IMR-90 (cell line): ENCODE data around the gene LDB2. TPM values are rescaled to one million over a fixed set of nuclear protein-coding genes. Genes with fewer than 3 reads are reported as not detected.

Source experiments
- ATAC-seq: fragments of 200-7000 bp; cut with Tn5 transposase; 2 replicates; pipeline ENCODE4 v1.9.1; 2020; ENCODE audit warnings: low read depth, mild to moderate bottlenecking, moderate library complexity
- BruUV-seq: library from RNA; stranded (reverse); fragments of 400-500 nt; replicated peaks from 2 replicates; lab custom pipeline; 2021; lab: Mats Ljungman, UMichigan
- CTCF ChIA-PET: fragments of 300-600 bp; formaldehyde crosslinking; extraction: SDS; loops from one replicate; lab custom pipeline; 2021; ENCODE audit warnings: antibody characterized with exemption; lab: Yijun Ruan, JAX
- POLR2A ChIA-PET: fragments of 300-600 bp; sonication (Branson Sonifier 250); formaldehyde crosslinking; loops from one replicate; lab custom pipeline; 2022; ENCODE audit warnings: antibody characterized with exemption; ENCODE audit not compliant: unreplicated experiment; lab: Charles Lee
- DNase-seq: peaks from one replicate; pipeline ENCODE4 v3.0.0; 2013
- H2AFZ ChIP-seq: replicated peaks from 2 replicates; pipeline ENCODE3; 2013; ENCODE audit warnings: low read length, mild to moderate bottlenecking; ENCODE audit not compliant: poor library complexity
- H2AK5ac ChIP-seq: 2 replicates; pipeline ENCODE4 v1.6.1; 2013; ENCODE audit warnings: low read depth, low read length, inconsistent platforms
- H2AK9ac ChIP-seq: replicated peaks from 2 replicates; pipeline ENCODE3; 2013; ENCODE audit warnings: mild to moderate bottlenecking, low read depth, low read length, moderate library complexity; ENCODE audit not compliant: poor library complexity
- H2BK120ac ChIP-seq: 2 replicates; pipeline ENCODE4 v1.6.1; 2013; ENCODE audit warnings: low read depth, low read length, inconsistent platforms
- H2BK15ac ChIP-seq: 3 replicates; pipeline ENCODE4 v1.6.1; 2013; ENCODE audit warnings: low read depth, low read length, inconsistent platforms
- H2BK20ac ChIP-seq: 2 replicates; pipeline ENCODE4 v1.6.1; 2013; ENCODE audit warnings: low read depth, mild to moderate bottlenecking, inconsistent platforms, low read length, moderate library complexity
- H2BK5ac ChIP-seq: 2 replicates; pipeline ENCODE4 v1.6.1; 2013; ENCODE audit warnings: mild to moderate bottlenecking, low read depth, low read length, inconsistent platforms; ENCODE audit not compliant: poor library complexity, severe bottlenecking
- H3K14ac ChIP-seq: replicated peaks from 2 replicates; pipeline ENCODE4 v1.6.1; 2013; ENCODE audit warnings: low read depth, low read length, inconsistent platforms
- H3K18ac ChIP-seq: 2 replicates; pipeline ENCODE4 v1.6.1; 2013; ENCODE audit warnings: low read depth, low read length, control low read depth
- H3K23ac ChIP-seq: 2 replicates; pipeline ENCODE4 v1.6.1; 2013; ENCODE audit warnings: low read depth, low read length, inconsistent platforms
- H3K27ac ChIP-seq: 2 replicates; pipeline ENCODE4 v1.5.1; 2013; ENCODE audit warnings: mild to moderate bottlenecking, control low read depth, low read length; ENCODE audit not compliant: insufficient read depth
- H3K27me3 ChIP-seq: 2 replicates; pipeline ENCODE4 v1.6.1; 2013; ENCODE audit warnings: low read length; ENCODE audit not compliant: control insufficient read depth, insufficient read depth
- H3K36me3 ChIP-seq: 2 replicates; pipeline ENCODE4 v1.6.1; 2013; ENCODE audit warnings: low read length, mixed read lengths; ENCODE audit not compliant: control insufficient read depth, insufficient read depth
- H3K4ac ChIP-seq: 2 replicates; pipeline ENCODE4 v1.6.1; 2013; ENCODE audit warnings: low read depth, low read length, inconsistent platforms
- H3K4me1 ChIP-seq: 2 replicates; pipeline ENCODE4 v1.6.1; 2013; ENCODE audit warnings: low read length, mixed read lengths; ENCODE audit not compliant: control insufficient read depth, insufficient read depth
- H3K4me2 ChIP-seq: 2 replicates; pipeline ENCODE4 v1.6.1; 2013; ENCODE audit warnings: low read depth, mild to moderate bottlenecking, control low read depth, low read length, moderate library complexity
- H3K4me3 ChIP-seq: 2 replicates; pipeline ENCODE4 v1.5.1; 2013; ENCODE audit warnings: low read depth, mild to moderate bottlenecking, control low read depth, low read length, moderate library complexity; ENCODE audit not compliant: insufficient read depth
- H3K56ac ChIP-seq: 2 replicates; pipeline ENCODE4 v1.6.1; 2013; ENCODE audit warnings: low read length, inconsistent platforms; ENCODE audit not compliant: insufficient read depth; ENCODE audit errors: extremely low read depth
- H3K79me1 ChIP-seq, 2 experiments: 2 replicates each; pipeline ENCODE4 v1.6.1; 2013; ENCODE audit warnings: low read length in 2 of 2, inconsistent platforms in 1 of 2, low read depth in 1 of 2
- H3K9ac ChIP-seq: 2 replicates; pipeline ENCODE4 v1.6.1; 2013; ENCODE audit warnings: low read depth, low read length, control low read depth
- H3K9me1 ChIP-seq: 2 replicates; pipeline ENCODE4 v1.6.1; 2013; ENCODE audit warnings: low read length, inconsistent platforms; ENCODE audit not compliant: insufficient read depth
- H3K9me3 ChIP-seq: 2 replicates; pipeline ENCODE4 v1.6.1; 2013; ENCODE audit warnings: low read length; ENCODE audit not compliant: control insufficient read depth, insufficient read depth
- H4K20me1 ChIP-seq: 2 replicates; pipeline ENCODE4 v1.6.1; 2013; ENCODE audit warnings: low read length, inconsistent platforms; ENCODE audit not compliant: insufficient read depth
- H4K5ac ChIP-seq: 2 replicates; pipeline ENCODE4 v1.6.1; 2013; ENCODE audit warnings: mild to moderate bottlenecking, low read depth, low read length, control low read depth
- H4K8ac ChIP-seq, 2 experiments: 2 replicates each; pipeline ENCODE4 v1.6.1; 2013; ENCODE audit warnings: low read depth in 2 of 2, low read length in 2 of 2, control low read depth in 1 of 2, inconsistent platforms in 1 of 2
- H4K91ac ChIP-seq: 2 replicates; pipeline ENCODE4 v1.6.1; 2013; ENCODE audit warnings: low read depth, low read length, inconsistent platforms; ENCODE audit not compliant: insufficient read depth
- BHLHE40 ChIP-seq: fragments of 150-350 bp; IDR thresholded peaks from 2 replicates; pipeline ENCODE4 v1.6.1; 2016; ENCODE audit warnings: mild to moderate bottlenecking, low read depth, low read length
- CHD1 ChIP-seq: IDR thresholded peaks from 2 replicates; pipeline ENCODE4 v1.6.1; 2012; ENCODE audit warnings: low read depth, low read length, improper control_type of control experiment
- CTCF ChIP-seq: conservative IDR thresholded peaks from 2 replicates; pipeline ENCODE4 v1.5.1; 2012; ENCODE audit warnings: mild to moderate bottlenecking, low read depth, low read length, improper control_type of control experiment
- ELK1 ChIP-seq: fragments of 150-350 bp; IDR thresholded peaks from 2 replicates; pipeline ENCODE4 v1.6.1; 2016; ENCODE audit warnings: low read depth, mild to moderate bottlenecking, low read length, moderate library complexity, borderline replicate concordance
- MAZ ChIP-seq: IDR thresholded peaks from 2 replicates; pipeline ENCODE4 v1.6.1; 2012; ENCODE audit warnings: low read depth, mild to moderate bottlenecking, low read length, improper control_type of control experiment, moderate library complexity, borderline replicate concordance
- NFE2L2 ChIP-seq: fragments of 150-350 bp; IDR thresholded peaks from 2 replicates; pipeline ENCODE4 v1.6.1; 2016; ENCODE audit warnings: low read depth, mild to moderate bottlenecking, low read length
- RAD21 ChIP-seq: IDR thresholded peaks from 2 replicates; pipeline ENCODE4 v1.6.1; 2012; ENCODE audit warnings: low read length, improper control_type of control experiment
- RFX5 ChIP-seq: IDR thresholded peaks from 2 replicates; pipeline ENCODE4 v1.8.0; 2012; ENCODE audit warnings: low read depth, mild to moderate bottlenecking, low read length, moderate library complexity
- SMC3 ChIP-seq: fragments of 150-350 bp; IDR thresholded peaks from 2 replicates; pipeline ENCODE4 v1.6.1; 2016; ENCODE audit warnings: low read depth, mild to moderate bottlenecking, antibody characterized with exemption, low read length, moderate library complexity
- WGBS, 2 experiments: methylation state at CpG; one replicate each; pipeline versions ENCODE4 v1.1.5 to v1.1.7; 2013; ENCODE audit warnings: missing lambda C conversion rate in 2 of 2; ENCODE audit not compliant: insufficient read length in 1 of 2; ENCODE audit errors: extremely low coverage in 2 of 2; 5-methylcytosine and 5-hydroxymethylcytosine counted together
- dilution Hi-C: fragments of 300-500 bp; cut with HindIII; formaldehyde crosslinking; loops from one replicate; pipeline ENCODE4 v1.14.3; 2018; ENCODE audit warnings: low sequenced_read_pairs; ENCODE audit not compliant: unreplicated experiment
- in situ Hi-C: fragments of 300-500 bp; cut with MboI; formaldehyde crosslinking; loops from 3 replicates; pipeline ENCODE4 v1.14.3; 2019; ENCODE audit warnings: low sequenced_read_pairs, inconsistent platforms, mixed read lengths
- intact Hi-C: fragments of 100-400 bp; cut with micrococcal nuclease; formaldehyde crosslinking; loops from 2 replicates; pipeline ENCODE4 v1.10.0; 2022
- polyA plus RNA-seq, 3 experiments: library from polyadenylated mRNA; depleted of rRNA; stranded (reverse); fragments of >200 nt; gene quantifications; 2 replicates each; pipeline ENCODE4 v1.2.3, GENCODE V29; 2012; ENCODE audit warnings: low replicate concordance in 1 of 3
- total RNA-seq: library from RNA; depleted of rRNA; stranded (reverse); fragments of >200 nt; gene quantifications from 2 replicates; pipeline ENCODE4 v1.2.3, GENCODE V29; 2012

The LDB2 gene
- total and polyA plus RNA-seq, 2 of the 4 experiments (the other 2 are of a cell fraction), result 67.9 to 116 TPM

- Histone ChIP-seq H4K91ac (no peak overlapping the region), H3K4ac (no peak overlapping the region), H3K4me2 (no peak overlapping the region), H2AK5ac (no peak overlapping the region), H3K18ac (no peak overlapping the region), H3K27ac (no peak overlapping the region), H2BK20ac (no peak overlapping the region), H2BK5ac (no peak overlapping the region), H2AFZ (no peak overlapping the region), H3K9me1 (peaks cover 3% of the 10 kb centered on the region; the same call in 1 of the 2 replicates), H3K9me3 (no peaks in the 10 kb centered on the region), H4K5ac (no peak overlapping the region), H2BK120ac (no peak overlapping the region), H3K4me1 (0 out of 2 replicates have a peak, but pooled peaks cover 2% of the 10 kb centered on the region), H3K4me3 (no peak overlapping the region), H3K27me3 (no peaks in the 10 kb centered on the region), H3K79me1 (no peaks in the 10 kb centered on the region), H4K20me1 (no peaks in the 10 kb centered on the region), H2BK15ac (no peak overlapping the region), H3K36me3 (no peaks in the 10 kb centered on the region), H3K14ac (no peak overlapping the region), H4K8ac (no peak overlapping the region), H3K23ac (no peak overlapping the region), H3K9ac (no peak overlapping the region), H2AK9ac (no peak overlapping the region), H3K56ac (no peak overlapping the region)
- BruUV-seq, result no TSS peak
- intact Hi-C loops, result no loop called here
- ATAC-seq (no peak), DNase-seq (no peak)
- CTCF ChIA-PET, result no interaction called here
- POLR2A ChIA-PET, result no interaction called here
- dilution Hi-C loops, result no loop called here
- TF ChIP-seq RAD21, result no peak
- no peak for TF ChIP-seq CHD1
- no peak for TF ChIP-seq MAZ
- no peak for TF ChIP-seq ELK1
- no peak for TF ChIP-seq SMC3
- no peak for TF ChIP-seq NFE2L2
- no peak for TF ChIP-seq RFX5
- TF ChIP-seq CTCF, result no peak
- no peak for TF ChIP-seq BHLHE40
- in situ Hi-C loops, result loop anchor here (25.0 kb wide), 1 partner anchor 404 kb away; no protein-coding TSS in a partner anchor
- WGBS, 2 experiments, result no CpG with 5 or more reads among the region's 6 CpGs
Observed at GRCh38 chr4:16908377-16909021, 10.1 kb upstream of the LDB2 start.
